HCT116 (cell line): ENCODE measurements around the gene RIPK4. TPM values are rescaled to one million over a fixed set of nuclear protein-coding genes. Genes with fewer than 3 reads are reported as not detected.

Experiments used
- ATAC-seq: fragments of 200-7000 bp; cut with Tn5 transposase; 2 replicates; pipeline ENCODE4 v1.9.1; 2020; ENCODE audit warnings: mild to moderate bottlenecking, moderate library complexity
- BruUV-seq: library from RNA; stranded (reverse); fragments of 400-500 nt; replicated peaks from 2 replicates; lab custom pipeline; 2021; lab: Mats Ljungman, UMichigan
- CTCF ChIA-PET: fragments of 300-600 bp; sonication (Branson Sonifier 250); formaldehyde crosslinking; loops from one replicate; lab custom pipeline; 2021; ENCODE audit warnings: antibody characterized with exemption; lab: Charles Lee
- POLR2A ChIA-PET: fragments of 300-600, 350-600 bp; sonication (Branson Sonifier 250); formaldehyde crosslinking; loops from one replicate; lab custom pipeline; 2021; ENCODE audit warnings: antibody characterized with exemption; lab: Charles Lee
- RAD21 ChIA-PET, 2 experiments: fragments of 300-600 bp; sonication (Branson Sonifier 250); formaldehyde crosslinking; loops; one replicate each; lab custom pipeline; 2023; ENCODE audit warnings: low total read pairs in 2 of 2; ENCODE audit not compliant: uncharacterized antibody in 2 of 2, unreplicated experiment in 2 of 2, low non-redundant PET in 1 of 2; lab: Charles Lee
- DNase-seq: peaks from one replicate; pipeline ENCODE4 v3.0.0-alpha.2; 2010; ENCODE audit warnings: low read depth, low spot score
- H2AFZ ChIP-seq: fragments of 200-600 bp; shearing (Covaris generic), sonication (generic); 2 replicates; pipeline ENCODE4 v1.6.1; 2017; ENCODE audit warnings: low read depth, mixed run types, mixed read lengths, antibody characterized with exemption, low read length; ENCODE audit not compliant: poor library complexity, severe bottlenecking
- H3K27ac ChIP-seq: 2 replicates; pipeline ENCODE4 v1.5.1; 2012; ENCODE audit warnings: low read depth, low read length
- H3K27me3 ChIP-seq: fragments of 200-600 bp; sonication (generic); 2 replicates; pipeline ENCODE4 v1.6.1; 2016; ENCODE audit warnings: mixed run types, low read length, mixed read lengths; ENCODE audit not compliant: insufficient read depth
- H3K36me3 ChIP-seq, 2 experiments: fragments of 200-500 bp in 1 of 2; fragments of 200-600 bp in 1 of 2; sonication (Bioruptor generic) in 1 of 2; sonication (generic) in 1 of 2; 2 replicates each; pipeline versions ENCODE4 v1.5.1 to v1.6.1; 2014 to 2016; ENCODE audit warnings: low read length in 2 of 2, inconsistent platforms in 1 of 2, mixed read lengths in 1 of 2, mixed run types in 1 of 2; ENCODE audit not compliant: insufficient read depth in 2 of 2, control insufficient read depth in 1 of 2
- H3K4me1 ChIP-seq, 2 experiments: fragments of 200-600 bp in 1 of 2; sonication (generic) in 1 of 2; 2 replicates each; pipeline versions ENCODE4 v1.5.1 to v1.6.1; 2012 to 2017; ENCODE audit warnings: low read length in 2 of 2, inconsistent platforms in 1 of 2, mild to moderate bottlenecking in 1 of 2, mixed read lengths in 1 of 2, mixed run types in 1 of 2, moderate library complexity in 1 of 2; ENCODE audit not compliant: insufficient read depth in 2 of 2, control insufficient read depth in 1 of 2
- H3K4me2 ChIP-seq: fragments of 200-600 bp; sonication (generic); 2 replicates; pipeline ENCODE4 v1.6.1; 2017; ENCODE audit warnings: mixed run types, low read length, mixed read lengths
- H3K4me3 ChIP-seq, 2 experiments: fragments of 200-600 bp in 1 of 2; sonication (generic) in 1 of 2; replicated peaks in 1 of 2; 2 replicates each; pipeline ENCODE4 v1.5.1; 2011 to 2016; ENCODE audit warnings: low read length in 2 of 2, control low read depth in 1 of 2, low read depth in 1 of 2, mild to moderate bottlenecking in 1 of 2, mixed read lengths in 1 of 2, mixed run types in 1 of 2
- H3K79me2 ChIP-seq: fragments of 200-600 bp; sonication (generic); 2 replicates; pipeline ENCODE4 v1.6.1; 2017; ENCODE audit warnings: mild to moderate bottlenecking, mixed run types, low read length, moderate library complexity, mixed read lengths; ENCODE audit not compliant: insufficient read depth
- H3K9ac ChIP-seq: fragments of 200-600 bp; sonication (generic); 2 replicates; pipeline ENCODE4 v1.6.1; 2016; ENCODE audit warnings: low read length, mixed read lengths
- H3K9me2 ChIP-seq: fragments of 200-600 bp; sonication (generic), shearing (Covaris generic); 2 replicates; pipeline ENCODE4 v1.6.1; 2017; ENCODE audit warnings: mixed run types, mild to moderate bottlenecking, moderate library complexity; ENCODE audit not compliant: insufficient read depth
- H3K9me3 ChIP-seq, 2 experiments: fragments of 200-500 bp in 1 of 2; fragments of 200-600 bp in 1 of 2; sonication (Bioruptor generic) in 1 of 2; sonication (generic) in 1 of 2; 2 replicates each; pipeline ENCODE4 v1.6.1; 2014 to 2017; ENCODE audit warnings: low read length in 2 of 2, mixed read lengths in 2 of 2, inconsistent platforms in 1 of 2, low read depth in 1 of 2, mild to moderate bottlenecking in 1 of 2, mixed run types in 1 of 2, moderate library complexity in 1 of 2; ENCODE audit not compliant: control insufficient read depth in 1 of 2, insufficient read depth in 1 of 2
- H4K20me1 ChIP-seq: fragments of 200-600 bp; sonication (generic), shearing (Covaris generic); 2 replicates; pipeline ENCODE4 v1.6.1; 2017; ENCODE audit warnings: mixed run types, mild to moderate bottlenecking, moderate library complexity; ENCODE audit not compliant: insufficient read depth
- CBX3 ChIP-seq: IDR thresholded peaks from 2 replicates; pipeline ENCODE4 v1.6.1; 2012; ENCODE audit warnings: low read depth
- EZH2phosphoT487 ChIP-seq: fragments of 200-600 bp; IDR thresholded peaks from 2 replicates; pipeline ENCODE4 v1.6.1; 2018; ENCODE audit warnings: antibody characterized with exemption, borderline replicate concordance
- POLR2AphosphoS5 ChIP-seq: IDR thresholded peaks from 2 replicates; pipeline ENCODE4 v1.6.1; 2011; ENCODE audit warnings: mild to moderate bottlenecking, low read depth, low read length, moderate library complexity
- RAD21 ChIP-seq: IDR thresholded peaks from 2 replicates; pipeline ENCODE4 v1.6.1; 2012; ENCODE audit warnings: low read depth, mild to moderate bottlenecking
- SIN3A ChIP-seq: IDR thresholded peaks from 2 replicates; pipeline ENCODE4 v1.6.1; 2012; ENCODE audit warnings: low read depth
- TCF7L2 ChIP-seq: IDR thresholded peaks from 2 replicates; pipeline ENCODE4 v1.7.0; 2011; ENCODE audit warnings: borderline replicate concordance, inconsistent platforms; ENCODE audit not compliant: insufficient read depth, insufficient read length; ENCODE audit errors: extremely low read depth
- intact Hi-C: fragments of 100-400 bp; cut with micrococcal nuclease; formaldehyde crosslinking; loops from 2 replicates; pipeline ENCODE4 v1.10.0; 2022
- total RNA-seq: library from RNA; stranded (reverse); gene quantifications from one replicate; pipeline ENCODE4 v1.2.1, GENCODE V29; 2021; ENCODE audit not compliant: unreplicated experiment
- TF ChIP-seq, protein P1 (sequence below), 3 experiments: fragments of 200-600 bp in 1 of 3; sonication (generic) in 1 of 3; IDR thresholded peaks in 2 of 3; conservative IDR thresholded peaks in 1 of 3; 2 replicates each; pipeline ENCODE4 v1.5.1; 2012 to 2017; ENCODE audit warnings: low read depth in 2 of 3, low read length in 2 of 3, antibody characterized with exemption in 1 of 3, borderline replicate concordance in 1 of 3, control low read depth in 1 of 3, mild to moderate bottlenecking in 1 of 3, mixed read lengths in 1 of 3, mixed run types in 1 of 3, moderate library complexity in 1 of 3; ENCODE audit not compliant: insufficient read depth in 1 of 3
- TF ChIP-seq, protein P2 (sequence below): IDR thresholded peaks from 2 replicates; pipeline ENCODE4 v1.6.1; 2012

RIPK4 gene
- total RNA-seq, 1 experiment from 2014 or later, result 9.9 TPM

DNA sequence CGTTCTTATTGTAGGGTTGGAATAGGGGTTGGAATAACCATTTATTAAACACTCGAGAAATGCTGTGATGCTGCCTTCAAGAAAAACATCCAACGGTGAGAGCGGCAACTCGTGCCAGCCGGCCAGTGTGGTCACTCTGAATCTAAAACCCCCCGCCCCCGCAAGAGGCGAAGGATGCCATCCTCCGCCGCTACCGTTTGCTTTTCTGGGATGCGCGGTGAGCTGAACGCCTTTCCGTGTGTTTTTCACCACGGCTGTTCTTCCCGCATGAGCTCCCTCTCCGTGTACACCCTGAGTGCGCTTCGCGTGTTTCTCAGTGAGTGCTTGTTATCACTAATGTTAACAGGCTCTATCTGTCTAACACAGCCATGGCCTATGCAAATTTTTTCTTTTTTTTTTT lies 42.0 kb upstream of the RIPK4 start:
- no TSS peak for BruUV-seq
- no peak overlapping the region for H2AFZ ChIP-seq
- H3K9ac ChIP-seq, result no peak overlapping the region
- H4K20me1 ChIP-seq, result no peaks in the 10 kb centered on the region
- ChIA-PET RAD21 (no interaction called here), POLR2A (no interaction called here), CTCF (no interaction called here)
- DNase-seq (no peak), ATAC-seq (no peak)
- peaks cover 0 to 4% of the 10 kb centered on the region in 2 experiments; a peak in 1 of 4 replicates for H3K36me3 ChIP-seq
- H3K79me2 ChIP-seq, result no peaks in the 10 kb centered on the region
- intact Hi-C loops, result no loop called here
- H3K9me2 ChIP-seq, result no peaks in the 10 kb centered on the region
- H3K4me2 ChIP-seq, result no peak overlapping the region
- no peak overlapping the region for H3K27ac ChIP-seq
- H3K4me3 ChIP-seq, result no peak overlapping the region
- no peaks in the 10 kb centered on the region for H3K27me3 ChIP-seq
- H3K9me3 ChIP-seq, result no peaks in the 10 kb centered on the region; a peak in 1 of 4 replicates
- H3K4me1 ChIP-seq, result no peaks in the 10 kb centered on the region
- no peak for TF ChIP-seq EZH2phosphoT487
- TF ChIP-seq POLR2AphosphoS5, result no peak
- no peak for TF ChIP-seq SIN3A
- TF ChIP-seq, protein P1, sequence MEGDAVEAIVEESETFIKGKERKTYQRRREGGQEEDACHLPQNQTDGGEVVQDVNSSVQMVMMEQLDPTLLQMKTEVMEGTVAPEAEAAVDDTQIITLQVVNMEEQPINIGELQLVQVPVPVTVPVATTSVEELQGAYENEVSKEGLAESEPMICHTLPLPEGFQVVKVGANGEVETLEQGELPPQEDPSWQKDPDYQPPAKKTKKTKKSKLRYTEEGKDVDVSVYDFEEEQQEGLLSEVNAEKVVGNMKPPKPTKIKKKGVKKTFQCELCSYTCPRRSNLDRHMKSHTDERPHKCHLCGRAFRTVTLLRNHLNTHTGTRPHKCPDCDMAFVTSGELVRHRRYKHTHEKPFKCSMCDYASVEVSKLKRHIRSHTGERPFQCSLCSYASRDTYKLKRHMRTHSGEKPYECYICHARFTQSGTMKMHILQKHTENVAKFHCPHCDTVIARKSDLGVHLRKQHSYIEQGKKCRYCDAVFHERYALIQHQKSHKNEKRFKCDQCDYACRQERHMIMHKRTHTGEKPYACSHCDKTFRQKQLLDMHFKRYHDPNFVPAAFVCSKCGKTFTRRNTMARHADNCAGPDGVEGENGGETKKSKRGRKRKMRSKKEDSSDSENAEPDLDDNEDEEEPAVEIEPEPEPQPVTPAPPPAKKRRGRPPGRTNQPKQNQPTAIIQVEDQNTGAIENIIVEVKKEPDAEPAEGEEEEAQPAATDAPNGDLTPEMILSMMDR (IDR thresholded peaks at IDR 0.05 in 2 of 3, conservative IDR thresholded peaks at IDR 0.05 in 1 of 3; ENCODE audit: borderline replicate concordance in 1 of 3, insufficient read depth in 1 of 3, low read depth in 2 of 3, low read length in 2 of 3), result no peak
- no peak for TF ChIP-seq TCF7L2
- TF ChIP-seq, protein P2, sequence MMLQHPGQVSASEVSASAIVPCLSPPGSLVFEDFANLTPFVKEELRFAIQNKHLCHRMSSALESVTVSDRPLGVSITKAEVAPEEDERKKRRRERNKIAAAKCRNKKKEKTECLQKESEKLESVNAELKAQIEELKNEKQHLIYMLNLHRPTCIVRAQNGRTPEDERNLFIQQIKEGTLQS, result no peak
- TF ChIP-seq RAD21, result no peak
- TF ChIP-seq CBX3, result no peak
- TF ChIP-seq, all 23 proteins: peak for 0
